H1 (cell line): Measurements from ENCODE around the gene GRM7. TPM values are rescaled to one million over a fixed set of nuclear protein-coding genes. Genes with fewer than 3 reads are reported as not detected.

ENCODE experiments used
- CTCF ChIA-PET: fragments of 300-600 bp; sonication (Branson Sonifier 250); formaldehyde crosslinking; loops from one replicate; lab custom pipeline; 2021; ENCODE audit not compliant: partially characterized antibody; lab: Charles Lee
- POLR2A ChIA-PET: fragments of 300-600 bp; sonication (Branson Sonifier 250); formaldehyde crosslinking; loops from one replicate; lab custom pipeline; 2021; ENCODE audit warnings: inconsistent platforms; ENCODE audit not compliant: partially characterized antibody; lab: Charles Lee
- DNase-seq, 2 experiments: peaks; one replicate each; pipeline versions ENCODE4 v3.0.0 to v3.0.0-alpha.2; 2010 to 2022; ENCODE audit warnings: low spot score in 2 of 2, low read depth in 1 of 2, mixed read lengths in 1 of 2
- FAIRE-seq: peaks from 2 replicates; lab custom pipeline; 2011; peaks lifted over from hg19 to GRCh38; lab: Jason Lieb, UNC
- H2AFZ ChIP-seq: 2 replicates; pipeline ENCODE4 v1.8.1; 2012; ENCODE audit warnings: low read length, inconsistent platforms
- H2AK5ac ChIP-seq: 2 replicates; pipeline ENCODE4 v1.6.1; 2013; ENCODE audit warnings: low read depth, low read length
- H2BK120ac ChIP-seq: replicated peaks from 2 replicates; pipeline ENCODE3; 2013; ENCODE audit warnings: low read depth, low read length, inconsistent platforms
- H2BK12ac ChIP-seq: 2 replicates; pipeline ENCODE4 v1.6.1; 2013; ENCODE audit warnings: low read depth, low read length
- H2BK15ac ChIP-seq: 2 replicates; pipeline ENCODE4 v1.6.1; 2013; ENCODE audit warnings: low read length
- H2BK20ac ChIP-seq: 2 replicates; pipeline ENCODE4 v1.6.1; 2013; ENCODE audit warnings: low read length
- H2BK5ac ChIP-seq: 2 replicates; pipeline ENCODE4 v1.6.1; 2013; ENCODE audit warnings: low read depth, low read length
- H3K14ac ChIP-seq: 2 replicates; pipeline ENCODE4 v1.6.1; 2013; ENCODE audit warnings: inconsistent platforms; ENCODE audit not compliant: insufficient read length
- H3K18ac ChIP-seq: 2 replicates; pipeline ENCODE4 v1.6.1; 2013; ENCODE audit warnings: low read length; ENCODE audit errors: extremely low read depth
- H3K23ac ChIP-seq: 2 replicates; pipeline ENCODE4 v1.6.1; 2013; ENCODE audit warnings: inconsistent platforms; ENCODE audit not compliant: insufficient read length
- H3K23me2 ChIP-seq: 2 replicates; pipeline ENCODE4 v1.6.1; 2013; ENCODE audit warnings: low read depth, low read length
- H3K27ac ChIP-seq: 2 replicates; pipeline ENCODE4 v1.6.1; 2011; ENCODE audit warnings: low read depth, low read length, inconsistent platforms
- H3K27me3 ChIP-seq, 4 experiments: replicated peaks in 1 of 4; 1 replicate in 1 of 4; 2 replicates in 3 of 4; pipeline versions ENCODE4 v1.6.1 to v1.8.1; 2011 to 2013; ENCODE audit warnings: low read length in 3 of 4, mild to moderate bottlenecking in 3 of 4, inconsistent platforms in 2 of 4, mixed read lengths in 2 of 4, moderate library complexity in 1 of 4; ENCODE audit not compliant: control insufficient read depth in 3 of 4, insufficient read depth in 3 of 4; ENCODE audit errors: extremely low read depth in 1 of 4
- H3K36me3 ChIP-seq, 4 experiments: 2 replicates each; pipeline versions ENCODE4 v1.6.1 to v1.8.1; 2011 to 2013; ENCODE audit warnings: mild to moderate bottlenecking in 4 of 4, low read length in 3 of 4, moderate library complexity in 2 of 4, control low read depth in 1 of 4, inconsistent platforms in 1 of 4; ENCODE audit not compliant: insufficient read depth in 4 of 4, control insufficient read depth in 2 of 4
- H3K4ac ChIP-seq: replicated peaks from 2 replicates; pipeline ENCODE3; 2013; ENCODE audit warnings: low read length, low read depth, mixed read lengths, inconsistent platforms; ENCODE audit not compliant: insufficient read length
- H3K4me1 ChIP-seq, 4 experiments: replicated peaks in 1 of 4; 1 replicate in 1 of 4; 2 replicates in 3 of 4; pipeline versions ENCODE4 v1.6.1 to v1.8.1; 2011 to 2013; ENCODE audit warnings: low read length in 3 of 4, inconsistent platforms in 2 of 4, mixed read lengths in 1 of 4; ENCODE audit not compliant: insufficient read depth in 4 of 4, control insufficient read depth in 3 of 4
- H3K4me2 ChIP-seq, 2 experiments: 2 replicates each; pipeline versions ENCODE4 v1.6.1 to v1.8.1; 2011 to 2013; ENCODE audit warnings: low read depth in 2 of 2, low read length in 2 of 2, control low read depth in 1 of 2, inconsistent platforms in 1 of 2, mild to moderate bottlenecking in 1 of 2; ENCODE audit not compliant: insufficient read depth in 1 of 2
- H3K4me3 ChIP-seq, 4 experiments: fragments of 200-600, 300-600 bp in 1 of 4; sonication (generic), shearing (Covaris generic), sonication (Bioruptor Twin) in 1 of 4; 2 replicates each; pipeline versions ENCODE4 v1.5.1 to v1.8.1; 2011 to 2016; ENCODE audit warnings: low read length in 4 of 4, low read depth in 3 of 4, control low read depth in 2 of 4, inconsistent platforms in 2 of 4, mild to moderate bottlenecking in 2 of 4, mixed read lengths in 1 of 4, moderate library complexity in 1 of 4; ENCODE audit not compliant: insufficient read depth in 2 of 4; ENCODE audit errors: extremely low read depth in 1 of 4
- H3K56ac ChIP-seq: replicated peaks from 2 replicates; pipeline ENCODE3; 2013; ENCODE audit warnings: low read depth, mild to moderate bottlenecking, mixed read lengths, low read length, inconsistent platforms; ENCODE audit not compliant: insufficient read length
- H3K79me1 ChIP-seq: 2 replicates; pipeline ENCODE4 v1.6.1; 2013; ENCODE audit warnings: low read depth, low read length, control low read depth
- H3K79me2 ChIP-seq, 2 experiments: 2 replicates each; pipeline versions ENCODE4 v1.6.1 to v1.8.1; 2012 to 2013; ENCODE audit warnings: low read length in 2 of 2, mild to moderate bottlenecking in 2 of 2, inconsistent platforms in 1 of 2; ENCODE audit not compliant: insufficient read depth in 2 of 2, control insufficient read depth in 1 of 2
- H3K9ac ChIP-seq, 4 experiments: replicated peaks in 1 of 4; 1 replicate in 1 of 4; 2 replicates in 3 of 4; pipeline versions ENCODE4 v1.6.1 to v1.8.1; 2011 to 2013; ENCODE audit warnings: low read depth in 3 of 4, low read length in 3 of 4, control low read depth in 2 of 4, mild to moderate bottlenecking in 2 of 4, moderate library complexity in 2 of 4, inconsistent platforms in 1 of 4; ENCODE audit errors: extremely low read depth in 1 of 4
- H3K9me3 ChIP-seq, 2 experiments: 2 replicates each; pipeline versions ENCODE4 v1.6.1 to v1.8.1; 2012 to 2013; ENCODE audit warnings: mild to moderate bottlenecking in 2 of 2, moderate library complexity in 2 of 2, control low read depth in 1 of 2, inconsistent platforms in 1 of 2, low read depth in 1 of 2, low read length in 1 of 2, mixed read lengths in 1 of 2; ENCODE audit not compliant: insufficient read depth in 2 of 2
- H4K20me1 ChIP-seq, 2 experiments: replicated peaks in 1 of 2; 2 replicates each; pipeline versions ENCODE3 to v1.8.1; 2011 to 2013; ENCODE audit warnings: inconsistent platforms in 2 of 2, low read length in 2 of 2, mild to moderate bottlenecking in 1 of 2; ENCODE audit not compliant: insufficient read depth in 2 of 2, control insufficient read depth in 1 of 2
- H4K5ac ChIP-seq: 2 replicates; pipeline ENCODE4 v1.6.1; 2013; ENCODE audit warnings: low read length, low read depth, mixed read lengths, inconsistent platforms; ENCODE audit not compliant: insufficient read length
- H4K8ac ChIP-seq: 2 replicates; pipeline ENCODE4 v1.8.0; 2013; ENCODE audit warnings: mild to moderate bottlenecking, moderate library complexity, low read length, inconsistent platforms; ENCODE audit not compliant: insufficient read depth; ENCODE audit errors: extremely low read depth
- H4K91ac ChIP-seq: replicated peaks from 2 replicates; pipeline ENCODE3; 2013; ENCODE audit warnings: low read length, mixed read lengths, inconsistent platforms; ENCODE audit not compliant: insufficient read length
- CREB1 ChIP-seq: IDR thresholded peaks from 2 replicates; pipeline ENCODE4 v1.6.1; 2012; ENCODE audit warnings: inconsistent platforms
- TAF1 ChIP-seq: IDR thresholded peaks from 2 replicates; pipeline ENCODE4 v1.6.1; 2011; ENCODE audit warnings: mild to moderate bottlenecking, low read depth, low read length
- WGBS, 2 experiments: shearing (Covaris generic) in 1 of 2; methylation state at CpG; one replicate each; pipeline versions ENCODE4 v1.1.6 to v1.1.7; 2013 to 2015; ENCODE audit warnings: low lambda C conversion rate in 2 of 2, mixed read lengths in 2 of 2, inconsistent platforms in 1 of 2, low coverage in 1 of 2, missing lambda C conversion rate in 1 of 2; ENCODE audit not compliant: insufficient replicate concordance in 2 of 2, insufficient coverage in 1 of 2, insufficient read length in 1 of 2; ENCODE audit errors: extremely low coverage in 1 of 2, missing lambda C conversion rate in 1 of 2; 5-methylcytosine and 5-hydroxymethylcytosine counted together
- polyA plus RNA-seq, 7 experiments: library from polyadenylated mRNA; depleted of rRNA in 3 of 7; stranded (reverse) in 5 of 7; unstranded in 2 of 7; fragments of >200 nt in 5 of 7; fragments of 200-250 nt in 2 of 7; gene quantifications; 1 replicate in 5 of 7; 2 replicates in 1 of 7; 4 replicates in 1 of 7; pipeline versions ENCODE4 v1.2.1 to v1.2.3, GENCODE V29; 2011 to 2013; ENCODE audit warnings: missing spikeins in 2 of 7, mixed read lengths in 2 of 7
- total RNA-seq: library from RNA; stranded (reverse); fragmentation: NEBNext Ultra II Directional; extraction: Animal tissue kit (Norgen Biotek cat#: 25700); gene quantifications from 2 replicates; pipeline ENCODE4 v1.2.1, GENCODE V29; 2021

The GRM7 gene
- total and polyA plus RNA-seq, 2 of the 8 experiments (the other 6 are each of a cell fraction or from before 2014, with no cell fraction given), result 0.17 to 0.24 TPM

- no peaks in the 10 kb centered on the region for H3K4me1 ChIP-seq
- H3K9ac ChIP-seq, result no peak overlapping the region
- no peaks in the 10 kb centered on the region for H3K79me2 ChIP-seq
- no peak overlapping the region for H3K18ac ChIP-seq
- no peak for DNase-seq
- H3K56ac ChIP-seq, result no peak overlapping the region
- no peak overlapping the region for H2AFZ ChIP-seq
- H3K27ac ChIP-seq, result no peak overlapping the region
- no peak for FAIRE-seq
- WGBS, 2 experiments, result 84% methylated on average over 3 of the region's 3 CpGs; no CpG with 5 or more reads in 1 of the 2 experiments
- H3K79me1 ChIP-seq, result no peaks in the 10 kb centered on the region
- no peak overlapping the region for H3K14ac ChIP-seq
- H3K23me2 ChIP-seq, result no peaks in the 10 kb centered on the region
- no peak overlapping the region for H3K23ac ChIP-seq
- H3K4me3 ChIP-seq, result no peak overlapping the region
- no peak overlapping the region for H3K4me2 ChIP-seq
- no peak overlapping the region for H2BK12ac ChIP-seq
- H3K27me3 ChIP-seq, result no peaks in the 10 kb centered on the region
- CTCF ChIA-PET, result no interaction called here
- no peak overlapping the region for H2AK5ac ChIP-seq
- no peaks in the 10 kb centered on the region for H3K36me3 ChIP-seq
- no peak overlapping the region for H4K91ac ChIP-seq
- no peak overlapping the region for H2BK15ac ChIP-seq
- no peak overlapping the region for H2BK20ac ChIP-seq
- POLR2A ChIA-PET, result no interaction called here
- no peak overlapping the region for H2BK120ac ChIP-seq
- no peaks in the 10 kb centered on the region for H3K9me3 ChIP-seq
- H3K4ac ChIP-seq, result no peak overlapping the region
- no peaks in the 10 kb centered on the region for H4K20me1 ChIP-seq
- no peak overlapping the region for H4K8ac ChIP-seq
- no peak overlapping the region for H2BK5ac ChIP-seq
- no peak overlapping the region for H4K5ac ChIP-seq
- no peak for TF ChIP-seq TAF1
- TF ChIP-seq CREB1, result no peak
These were observed 448.8 kb downstream of the GRM7 start for GRCh38 chr3:7309641-7310102.
